SK-N-MC (cell line): ENCODE data around the gene SAPCD2.
"Not testable (repeated sequence)": the region's sequence is repeated elsewhere in the genome, so short reads cannot be mapped to it uniquely, and the experiment has no call there.

Experiments used
- DNase-seq: peaks from one replicate; pipeline ENCODE4 v3.0.0-alpha.2; 2011; ENCODE audit warnings: low read depth, low spot score
- H3K27ac ChIP-seq: fragments of 200-600 bp; sonication (generic); 2 replicates; pipeline ENCODE4 v1.5.1; 2016; ENCODE audit warnings: mixed run types
- H3K36me3 ChIP-seq: fragments of 200-600 bp; sonication (generic); 2 replicates; pipeline ENCODE4 v1.6.1; 2017; ENCODE audit warnings: antibody characterized with exemption, low read length, mixed read lengths; ENCODE audit not compliant: insufficient read depth
- H3K4me3 ChIP-seq: fragments of 200-600 bp; sonication (generic); 2 replicates; pipeline ENCODE4 v1.5.1; 2016
- H3K9ac ChIP-seq: fragments of 200-600 bp; sonication (generic); 2 replicates; pipeline ENCODE4 v1.8.0; 2017; ENCODE audit warnings: mixed run types, mixed read lengths; ENCODE audit not compliant: insufficient read length
- H3K9me3 ChIP-seq: fragments of 200-600 bp; sonication (generic); 2 replicates; pipeline ENCODE4 v1.6.1; 2017; ENCODE audit warnings: low read depth, mild to moderate bottlenecking, antibody characterized with exemption, low read length, moderate library complexity, mixed read lengths
- EZH2 ChIP-seq: fragments of 200-600 bp; sonication (generic); IDR thresholded peaks from one replicate; pipeline ENCODE4 v1.6.1; 2017; ENCODE audit warnings: antibody characterized with exemption
- FOXP2 ChIP-seq: optimal IDR thresholded peaks from 2 replicates; pipeline ENCODE3; 2011; ENCODE audit warnings: mild to moderate bottlenecking, moderate library complexity; ENCODE audit not compliant: insufficient read depth; ENCODE audit errors: extremely low read length, control extremely low read depth
- POLR2AphosphoS5 ChIP-seq: IDR thresholded peaks from 2 replicates; pipeline ENCODE4 v1.6.1; 2012; ENCODE audit warnings: mild to moderate bottlenecking, low read depth, low read length, borderline replicate concordance

Gene SAPCD2, protein sequence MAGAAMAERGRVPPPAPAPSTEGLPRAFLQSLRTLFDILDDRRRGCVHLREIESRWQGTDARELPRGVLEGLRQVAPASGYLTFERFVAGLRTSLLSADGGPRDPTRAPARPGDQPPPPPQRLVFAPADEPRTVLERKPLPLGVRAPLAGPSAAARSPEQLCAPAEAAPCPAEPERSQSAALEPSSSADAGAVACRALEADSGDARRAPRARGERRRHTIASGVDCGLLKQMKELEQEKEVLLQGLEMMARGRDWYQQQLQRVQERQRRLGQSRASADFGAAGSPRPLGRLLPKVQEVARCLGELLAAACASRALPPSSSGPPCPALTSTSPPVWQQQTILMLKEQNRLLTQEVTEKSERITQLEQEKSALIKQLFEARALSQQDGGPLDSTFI

GRCh38 chr9:137070201-137070905, at the start of gene SAPCD2:
SAPCD2 (minus strand) TSS chr9:137070557; CDS start chr9:137070460, 97 bp downstream.
- peak within 1 kb of the TSS; percentile 80 for H3K4me3 ChIP-seq
- no peak within 1 kb of the TSS for H3K27ac ChIP-seq
- no peaks in the 10 kb centered on the region for H3K36me3 ChIP-seq
- H3K9me3 ChIP-seq, result no peaks in the 10 kb centered on the region
- DNase-seq, result no peak
- peak within 1 kb of the TSS; percentile 66 for H3K9ac ChIP-seq
- no peak for TF ChIP-seq FOXP2
- no peak for TF ChIP-seq EZH2
- TF ChIP-seq POLR2AphosphoS5, result peak; percentile 57; the same call in 1 of the 2 replicates

DNA sequence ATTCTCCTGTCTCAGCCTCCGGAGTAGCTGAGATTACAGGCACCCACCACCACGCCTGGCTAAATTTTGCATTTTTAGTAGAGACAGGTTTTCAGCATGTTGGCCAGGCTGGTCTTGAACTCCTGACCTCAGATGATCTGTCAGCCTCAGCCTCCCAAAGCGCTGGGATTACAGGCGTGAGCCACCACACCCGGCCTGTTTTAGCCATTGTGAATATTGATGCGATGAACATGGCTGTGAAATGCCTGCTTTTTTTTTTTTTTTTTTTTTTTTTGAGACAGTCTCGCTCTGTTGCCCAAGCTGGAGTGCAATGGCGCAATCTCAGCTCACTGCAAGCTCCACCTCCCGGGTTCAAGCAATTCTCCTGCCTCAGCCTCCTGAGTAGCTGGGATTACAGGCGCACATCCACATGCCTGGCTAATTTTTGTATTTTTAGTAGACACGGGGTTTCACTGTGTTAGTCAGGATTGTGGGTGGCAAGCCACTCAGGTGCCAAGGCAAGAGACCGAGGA, 47.8 kb upstream of the SAPCD2 start:
- not testable (repeated sequence) for H3K36me3 ChIP-seq, H3K27ac ChIP-seq, H3K9ac ChIP-seq, H3K9me3 ChIP-seq, DNase-seq, H3K4me3 ChIP-seq

DNA sequence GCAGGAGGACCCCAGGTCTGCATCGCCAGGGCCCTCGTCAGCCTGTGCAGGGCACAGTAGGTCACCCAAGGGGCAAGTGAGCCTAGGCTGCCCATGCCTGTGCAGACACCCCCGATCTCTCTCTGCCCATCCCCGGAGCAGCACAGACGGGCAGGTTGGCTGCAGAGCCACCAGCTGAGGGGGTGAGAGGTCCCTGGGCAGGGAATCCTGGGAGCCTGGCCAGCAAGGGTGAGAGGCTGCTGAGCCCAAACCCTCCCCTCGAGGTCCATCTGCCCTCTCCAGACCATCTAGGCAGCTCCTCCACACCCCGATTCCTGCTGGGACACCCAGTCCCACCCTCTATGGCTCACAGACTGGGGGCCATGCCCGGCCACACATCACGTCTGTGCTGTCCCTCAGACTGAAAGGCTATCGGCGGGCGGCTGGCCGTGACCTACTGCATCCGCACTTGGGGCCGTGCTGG, 46.9 kb upstream of the SAPCD2 start:
- Histone ChIP-seq H3K9me3 (no peaks in the 10 kb centered on the region), H3K27ac (no peak overlapping the region), H3K9ac (no peak overlapping the region), H3K36me3 (peaks cover 6% of the 10 kb centered on the region; the same call in 1 of the 2 replicates), H3K4me3 (no peak overlapping the region)
- TF ChIP-seq EZH2 (no peak), POLR2AphosphoS5 (no peak), FOXP2 (no peak)
- DNase-seq, result no peak

DNA sequence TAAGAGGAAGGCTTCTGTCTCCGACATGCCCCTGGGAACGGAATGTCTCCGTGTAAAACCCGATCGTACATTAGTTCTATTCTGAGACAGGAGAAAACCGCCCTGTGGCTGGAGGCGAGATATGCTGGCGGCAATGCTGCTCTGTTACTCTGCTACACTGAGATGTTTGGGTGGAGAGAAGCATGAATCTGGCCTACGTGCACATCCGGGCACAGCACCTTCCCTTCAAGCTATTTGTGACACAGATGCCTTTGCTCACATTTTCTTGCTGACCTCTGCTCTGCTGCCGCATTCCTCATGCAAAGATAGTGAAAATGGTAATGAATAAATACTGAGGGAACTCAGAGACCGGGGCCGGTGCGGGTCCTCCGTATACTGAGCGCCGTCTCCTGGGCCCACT, 46.4 kb upstream of the SAPCD2 start:
- DNase-seq, result no peak
- no peak overlapping the region for H3K9ac ChIP-seq
- no peaks in the 10 kb centered on the region for H3K9me3 ChIP-seq
- H3K27ac ChIP-seq, result 0 out of 2 replicates have a peak overlapping the region, but pooled peaks have one; percentile 13
- peaks cover 9% of the 10 kb centered on the region; the same call in 1 of the 2 replicates for H3K36me3 ChIP-seq
- H3K4me3 ChIP-seq, result no peak overlapping the region
- TF ChIP-seq EZH2 (no peak), FOXP2 (no peak)

DNA sequence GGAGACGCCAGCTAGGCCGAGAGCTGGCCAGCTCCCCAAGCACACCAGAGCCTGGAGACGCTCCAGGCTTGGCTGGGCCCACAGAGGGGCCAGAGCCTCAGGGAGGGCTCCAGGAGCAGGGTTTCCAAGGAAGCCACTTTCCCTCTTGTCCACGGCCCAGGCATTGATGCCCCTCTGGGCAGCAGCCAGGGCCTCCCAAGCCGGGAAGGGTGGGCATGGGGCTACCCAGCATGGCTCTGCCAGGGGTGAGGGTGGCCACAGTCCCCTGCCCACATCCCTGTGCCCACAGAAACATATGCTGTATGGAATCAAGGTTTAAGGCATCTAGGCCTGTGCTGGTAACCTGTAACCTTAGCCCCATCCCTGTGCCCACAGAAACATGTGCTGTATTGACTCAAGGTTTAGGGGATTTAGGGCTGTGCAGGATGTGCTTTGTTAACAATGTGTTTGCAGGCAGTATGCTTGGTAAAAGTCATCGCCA, 45.7 kb upstream of the SAPCD2 start:
- H3K27ac ChIP-seq, result no peak overlapping the region
- H3K9me3 ChIP-seq, result no peaks in the 10 kb centered on the region
- TF ChIP-seq FOXP2, result no peak
- DNase-seq, result no peak
- H3K36me3 ChIP-seq, result peaks cover 9% of the 10 kb centered on the region; the same call in 1 of the 2 replicates
- H3K4me3 ChIP-seq, result no peak overlapping the region
- H3K9ac ChIP-seq, result no peak overlapping the region

- Histone ChIP-seq H3K9me3 (no peaks in the 10 kb centered on the region), H3K9ac (peak overlapping the region; percentile 81), H3K36me3 (peaks cover 9% of the 10 kb centered on the region; the same call in 1 of the 2 replicates), H3K4me3 (no peak overlapping the region), H3K27ac (no peak overlapping the region)
- TF ChIP-seq FOXP2, result no peak
- TF ChIP-seq EZH2, result no peak
- no peak for TF ChIP-seq POLR2AphosphoS5
- no peak for DNase-seq
Measured at GRCh38 chr9:137115394-137116026, 45.2 kb upstream of the SAPCD2 start.

GRCh38 chr9:137114613-137115393, 44.4 kb upstream of the SAPCD2 start, which contains the start of gene DPP7:
DPP7 (minus strand) TSS chr9:137114733; CDS start chr9:137114713, 20 bp downstream.
- peak within 1 kb of the TSS; percentile 81 for H3K9ac ChIP-seq
- no peak within 1 kb of the TSS for H3K27ac ChIP-seq
- no peak for DNase-seq
- no peaks in the 10 kb centered on the region for H3K9me3 ChIP-seq
- H3K4me3 ChIP-seq, result peak within 1 kb of the TSS; percentile 87
- peaks cover 9% of the 10 kb centered on the region; the same call in 1 of the 2 replicates for H3K36me3 ChIP-seq
- TF ChIP-seq FOXP2 (no peak), POLR2AphosphoS5 (peak; percentile 29; the same call in 1 of the 2 replicates), EZH2 (no peak)
